T-helper 9 cell (primary cell): ENCODE data around the gene IFITM5.
A peak's percentile ranks its signal among the peaks of the same experiment; 100 is the strongest.
"Not testable (repeated sequence)": the region's sequence is repeated elsewhere in the genome, so short reads cannot be mapped to it uniquely, and the experiment has no call there.

Experiments
- DNase-seq: peaks from one replicate; pipeline ENCODE4 v3.0.0-alpha.2; 2020

The IFITM5 gene

DNA sequence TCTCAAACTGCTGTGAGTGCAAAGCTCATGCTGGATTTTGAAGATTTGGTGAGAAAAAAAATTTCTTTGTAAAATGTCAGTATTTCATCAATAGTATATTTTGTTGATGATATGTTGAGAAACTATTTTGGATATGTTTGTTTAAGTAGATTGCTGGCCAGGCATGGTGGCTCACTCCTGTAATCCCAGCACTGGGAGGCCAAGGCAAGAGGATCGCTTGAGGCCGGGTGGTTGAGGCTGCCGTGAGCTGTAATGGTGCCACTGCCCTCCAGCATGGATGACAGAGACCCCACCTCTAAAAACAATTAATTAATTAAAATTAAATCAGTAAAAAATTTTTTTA lies 28.2 kb upstream of the IFITM5 start:
- DNase-seq: no peak

DNA sequence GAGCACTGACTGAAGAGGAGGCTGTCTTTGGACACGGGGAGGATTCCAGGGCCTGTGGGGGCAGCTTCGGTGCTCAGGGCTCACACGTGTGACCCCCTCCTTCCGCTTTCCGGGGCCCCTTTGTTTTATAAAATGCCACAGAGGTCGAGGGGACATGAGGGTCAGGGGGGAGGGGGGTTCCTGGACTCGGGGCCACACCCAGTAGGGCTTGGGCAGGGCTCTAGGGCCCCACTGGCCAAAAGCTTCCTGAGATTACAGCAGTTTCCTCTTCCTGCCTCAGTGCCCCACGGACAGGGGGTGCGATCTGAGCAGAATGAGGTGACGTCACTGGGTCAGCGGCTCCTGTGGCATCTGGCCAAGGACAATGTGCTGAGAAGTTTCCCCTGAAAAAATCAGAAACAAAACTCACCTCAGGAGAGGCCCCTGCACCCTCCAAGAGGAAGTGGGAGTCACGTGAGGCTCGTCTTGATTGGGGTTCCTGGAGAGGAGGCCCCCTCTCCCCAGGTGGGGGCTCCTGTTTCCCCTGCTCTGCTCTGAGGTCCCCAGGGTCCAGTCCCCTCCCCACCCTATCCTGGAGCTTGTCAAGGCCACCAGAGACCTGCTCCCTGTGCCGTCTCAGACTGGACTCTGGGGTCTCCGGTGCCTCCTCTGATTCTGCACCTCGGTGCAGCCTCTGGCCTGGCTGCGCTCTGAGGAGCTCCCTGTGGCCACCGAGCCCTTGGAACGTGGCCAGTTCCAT lies 27.7 kb upstream of the IFITM5 start:
- DNase-seq: peak; percentile 42

DNA sequence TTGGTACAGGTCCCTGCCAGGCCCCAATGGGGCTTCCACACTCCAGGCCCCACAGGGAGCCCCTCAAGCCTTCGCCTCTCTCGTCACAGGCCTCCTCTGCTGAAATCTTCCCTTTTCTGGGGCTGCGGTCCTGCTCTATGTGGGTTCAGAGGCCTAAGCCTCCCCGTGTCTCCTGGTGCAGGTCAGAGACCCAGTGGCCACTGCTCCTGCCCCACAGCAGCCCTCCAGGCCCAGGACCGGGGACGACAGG lies 27.2 kb upstream of the IFITM5 start:
- DNase-seq: no peak

DNA sequence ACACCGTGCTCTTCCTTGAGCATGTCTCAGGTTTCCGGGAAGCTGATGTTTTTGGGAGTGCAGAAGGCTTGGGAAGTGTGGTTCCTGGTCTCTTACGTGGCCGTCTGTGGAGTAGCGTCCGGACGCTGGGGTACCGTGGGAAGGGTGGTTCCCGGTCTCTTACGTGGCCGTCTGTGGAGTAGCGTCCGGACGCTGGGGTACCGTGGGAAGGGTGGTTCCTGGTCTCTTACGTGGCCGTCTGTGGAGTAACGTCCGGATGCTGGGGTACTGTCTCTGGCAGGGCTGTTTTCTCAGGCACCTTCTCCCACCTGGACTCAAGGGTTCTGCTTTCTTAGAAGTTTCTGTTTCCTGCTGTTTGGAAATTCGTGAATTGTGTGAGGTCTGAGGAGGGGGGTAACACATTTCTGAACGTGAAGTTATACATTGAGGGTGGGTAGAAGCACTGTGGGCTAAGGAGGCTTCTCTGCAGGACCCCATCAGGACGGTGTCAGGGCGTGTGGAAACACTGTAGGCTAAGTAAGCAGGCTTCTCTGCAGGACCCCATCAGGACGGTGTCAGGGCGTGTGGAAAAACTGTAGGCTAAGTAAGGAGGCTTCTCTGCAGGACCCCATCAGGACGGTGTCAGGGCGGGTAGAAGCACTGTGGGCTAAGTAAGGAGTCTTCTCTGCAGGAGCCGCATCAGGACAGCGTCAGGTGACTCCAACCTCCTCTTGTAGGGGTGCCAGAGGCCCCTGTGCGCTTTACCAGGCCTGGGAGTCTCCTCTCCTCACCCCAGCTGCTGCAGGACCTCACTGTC lies 26.7 kb upstream of the IFITM5 start:
- DNase-seq: no peak

DNA sequence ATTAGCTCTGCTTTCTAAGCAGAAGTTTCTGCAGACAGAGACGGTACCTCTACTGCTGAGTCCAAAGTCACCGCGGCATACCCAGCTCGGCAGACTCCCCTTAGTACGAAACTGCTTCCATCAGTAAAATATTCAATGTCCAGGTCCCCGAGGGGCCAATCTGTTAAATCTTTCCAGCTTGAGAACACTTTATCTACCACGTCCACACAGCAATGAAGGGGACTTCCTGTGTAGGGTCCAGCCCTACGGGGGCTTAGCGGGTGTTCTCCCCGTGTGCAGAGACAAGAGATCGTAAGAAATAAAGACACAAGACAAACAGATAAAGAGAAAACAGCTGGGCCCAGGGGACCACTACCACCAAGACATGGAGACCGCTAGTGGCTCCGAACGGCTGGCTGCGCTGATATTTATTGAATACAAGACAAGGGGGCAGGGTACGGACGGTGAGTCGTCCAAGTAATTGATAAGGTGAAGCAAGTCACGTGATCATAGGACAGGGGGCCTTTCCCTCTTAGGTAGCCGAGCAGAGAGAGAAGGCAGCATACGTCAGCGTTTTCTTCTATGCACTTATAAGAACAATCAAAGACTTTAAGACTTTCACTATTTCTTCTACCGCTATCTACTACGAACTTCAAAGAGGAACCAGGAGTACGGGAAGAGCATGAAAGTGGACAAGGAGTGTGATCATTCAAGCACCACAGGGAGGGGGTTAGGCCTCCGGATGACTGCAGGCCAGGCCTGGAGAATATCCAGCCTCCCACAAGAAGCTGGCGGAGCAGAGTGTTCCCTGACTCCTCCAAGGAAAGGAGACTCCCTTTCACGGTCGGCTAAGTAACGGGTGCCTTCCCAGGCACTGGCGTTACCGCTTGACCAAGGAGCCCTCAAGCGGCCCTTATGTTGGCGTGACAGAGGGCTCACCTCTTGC lies 25.5 kb upstream of the IFITM5 start:
- not testable (repeated sequence) for DNase-seq

DNA sequence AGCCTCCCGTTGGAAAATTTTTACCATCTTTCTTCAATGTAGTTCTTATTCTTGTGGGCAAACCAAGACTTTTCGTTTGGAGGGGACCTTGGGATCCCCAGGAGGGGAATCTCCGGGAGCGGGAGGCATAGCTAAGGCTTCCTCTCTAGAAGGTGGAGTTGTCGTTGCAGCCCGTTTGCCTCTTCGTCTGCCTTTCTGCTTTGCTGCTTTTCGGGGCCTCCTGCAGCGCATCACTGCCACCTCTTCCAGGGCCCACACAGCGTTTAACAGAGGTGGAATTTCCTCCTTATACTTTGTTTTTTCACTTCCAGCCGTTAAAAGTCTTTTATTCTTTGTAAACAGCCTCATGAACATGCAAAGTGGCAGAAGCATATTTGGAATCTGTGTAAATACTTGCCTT lies 24.8 kb upstream of the IFITM5 start:
- no peak for DNase-seq

DNA sequence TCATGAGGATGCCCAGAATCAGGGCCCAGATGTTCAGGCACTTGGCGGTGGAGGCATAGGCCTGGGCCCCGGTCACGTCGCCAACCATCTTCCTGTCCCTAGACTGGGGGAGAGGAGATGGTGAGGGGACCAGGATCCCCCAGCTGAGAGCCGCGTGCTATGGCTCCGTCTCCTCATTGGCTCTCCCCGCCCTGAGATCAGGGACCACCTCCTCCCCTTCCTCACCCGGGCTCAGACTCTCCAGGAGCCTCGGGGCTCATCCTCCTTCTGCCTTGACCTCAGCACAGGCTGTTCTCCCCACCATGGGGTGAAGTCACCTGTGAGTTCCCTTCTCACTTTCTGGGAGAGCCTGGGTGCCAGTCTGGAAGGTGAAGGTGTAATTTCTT lies 20.6 kb upstream of the IFITM5 start:
- not testable (repeated sequence) for DNase-seq

DNA sequence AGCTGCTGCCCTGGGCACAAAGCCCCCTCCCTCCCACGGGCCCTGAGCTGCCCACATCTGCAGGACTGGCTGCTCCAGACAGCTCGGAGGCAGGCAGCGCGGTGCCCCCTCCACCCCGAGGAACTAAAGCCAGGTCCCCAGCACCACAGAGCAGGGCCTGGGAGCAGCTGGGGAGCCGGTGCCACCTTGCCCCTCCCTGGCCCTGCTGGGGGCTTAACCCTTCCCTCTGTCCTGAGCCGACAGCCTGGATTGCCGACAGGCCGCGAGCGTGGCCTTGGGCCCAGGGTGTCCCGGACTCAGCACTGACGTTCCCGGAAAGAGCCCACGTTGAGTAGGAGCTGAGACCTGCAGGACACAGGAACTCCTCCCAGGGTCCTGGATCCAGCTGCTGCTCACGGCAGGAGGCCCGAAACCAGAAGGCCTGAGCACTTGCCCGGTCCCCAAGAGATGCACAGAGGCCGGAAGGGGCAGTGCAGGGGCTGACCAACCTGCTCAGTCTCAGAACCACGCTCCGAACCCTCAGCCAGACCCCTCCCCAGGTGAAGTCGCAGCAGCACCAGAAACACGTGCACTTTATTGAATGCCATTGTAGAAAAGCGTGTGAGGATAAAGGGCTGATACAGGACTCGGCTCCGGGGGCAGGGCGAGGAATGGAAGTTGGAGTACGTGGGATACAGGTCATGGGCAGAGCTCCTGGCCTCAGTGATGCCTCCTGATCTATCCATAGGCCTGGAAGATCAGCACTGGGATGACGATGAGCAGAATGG lies 20.0 kb upstream of the IFITM5 start:
- not testable (repeated sequence) for DNase-seq

DNA sequence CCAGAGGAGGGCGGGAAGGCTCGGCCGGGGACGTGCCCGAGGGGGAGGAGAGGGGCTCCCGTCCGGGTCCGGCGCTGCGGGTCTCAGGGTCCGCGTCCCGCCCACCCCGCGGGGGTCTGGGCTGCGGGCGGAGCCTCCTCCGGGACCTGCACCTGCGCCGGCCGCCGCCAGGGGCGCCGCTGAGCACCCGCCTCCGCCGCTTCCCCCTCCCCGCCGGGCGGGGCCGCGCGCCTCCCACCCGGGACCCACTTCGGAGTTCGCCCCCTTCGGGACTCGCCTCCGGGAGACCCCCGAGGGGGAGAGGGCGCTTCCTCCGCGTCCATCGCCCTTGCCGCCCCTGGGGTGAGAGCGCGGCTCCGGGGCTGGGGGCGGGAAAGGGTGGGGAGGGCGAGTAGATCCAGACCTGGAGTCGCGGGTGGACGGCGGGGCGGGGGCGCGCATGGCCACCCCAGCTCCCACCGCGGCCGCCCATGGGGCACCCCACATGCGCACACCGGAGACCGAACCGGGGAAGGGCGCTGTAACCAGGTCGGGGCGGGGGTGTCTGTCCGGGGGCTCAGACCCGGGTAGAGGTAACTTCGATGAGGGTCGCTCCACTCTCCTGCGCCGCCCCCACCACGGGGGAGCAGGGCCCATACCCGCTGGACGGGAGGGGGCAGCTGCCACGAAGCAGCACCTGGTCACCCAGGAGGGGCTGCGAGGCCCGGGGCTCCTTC lies 19.2 kb upstream of the IFITM5 start:
- DNase-seq: not testable (repeated sequence)

DNA sequence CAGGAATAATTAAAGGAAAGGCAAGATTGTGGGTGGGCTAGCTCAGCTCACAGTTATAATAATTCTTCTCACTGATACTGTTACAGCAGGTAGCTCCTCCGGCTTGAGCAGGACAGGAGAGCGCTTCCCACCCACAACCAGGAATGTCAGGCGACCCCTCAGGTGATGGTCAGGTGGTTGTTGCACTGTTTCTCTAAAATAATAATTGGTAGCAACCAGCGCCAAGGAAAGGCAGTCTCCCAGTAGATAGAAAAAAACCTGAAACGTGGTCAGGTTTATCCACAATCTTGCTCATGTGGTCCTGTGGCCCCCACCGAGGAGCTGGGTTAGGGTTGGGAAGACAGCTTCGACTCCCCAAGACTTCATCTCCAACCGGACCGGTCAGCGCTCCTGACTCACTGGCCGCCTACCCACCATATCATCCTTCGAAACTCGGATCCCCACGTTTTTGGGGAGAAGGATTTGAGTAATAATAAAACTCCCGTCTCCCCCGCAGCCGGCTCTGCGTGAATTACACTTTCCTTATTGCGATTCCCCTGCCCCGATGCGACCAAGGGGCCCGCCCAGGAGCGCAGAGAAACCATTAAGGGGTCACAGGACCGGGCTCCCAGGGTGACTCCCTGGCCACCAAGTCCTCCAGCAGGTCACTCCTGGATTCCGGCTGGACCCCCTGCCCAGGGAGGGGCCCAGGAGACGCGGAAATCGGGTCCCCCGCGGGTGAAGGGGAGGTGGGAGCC lies 18.5 kb upstream of the IFITM5 start:
- not testable (repeated sequence) for DNase-seq

DNA sequence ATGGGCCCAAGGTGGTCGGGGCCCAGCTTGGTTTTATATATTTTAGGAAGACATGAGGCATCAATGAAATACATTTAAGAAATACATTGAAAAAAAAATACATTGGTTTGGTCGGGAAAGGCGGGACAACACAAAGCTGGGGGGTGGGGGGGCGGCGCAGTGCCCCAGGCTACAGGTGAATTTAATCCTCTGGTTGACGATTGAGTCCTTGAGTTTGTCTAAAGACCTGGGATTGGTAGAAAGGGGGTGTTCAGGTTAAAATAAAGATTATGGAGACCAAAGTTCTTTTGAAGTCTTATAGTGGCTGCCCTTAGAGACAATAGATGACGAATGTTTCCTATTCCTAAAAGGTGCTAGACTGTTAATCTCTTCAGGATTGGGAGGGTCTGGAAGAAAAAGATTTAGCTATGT lies 17.6 kb upstream of the IFITM5 start:
- no peak for DNase-seq

DNA sequence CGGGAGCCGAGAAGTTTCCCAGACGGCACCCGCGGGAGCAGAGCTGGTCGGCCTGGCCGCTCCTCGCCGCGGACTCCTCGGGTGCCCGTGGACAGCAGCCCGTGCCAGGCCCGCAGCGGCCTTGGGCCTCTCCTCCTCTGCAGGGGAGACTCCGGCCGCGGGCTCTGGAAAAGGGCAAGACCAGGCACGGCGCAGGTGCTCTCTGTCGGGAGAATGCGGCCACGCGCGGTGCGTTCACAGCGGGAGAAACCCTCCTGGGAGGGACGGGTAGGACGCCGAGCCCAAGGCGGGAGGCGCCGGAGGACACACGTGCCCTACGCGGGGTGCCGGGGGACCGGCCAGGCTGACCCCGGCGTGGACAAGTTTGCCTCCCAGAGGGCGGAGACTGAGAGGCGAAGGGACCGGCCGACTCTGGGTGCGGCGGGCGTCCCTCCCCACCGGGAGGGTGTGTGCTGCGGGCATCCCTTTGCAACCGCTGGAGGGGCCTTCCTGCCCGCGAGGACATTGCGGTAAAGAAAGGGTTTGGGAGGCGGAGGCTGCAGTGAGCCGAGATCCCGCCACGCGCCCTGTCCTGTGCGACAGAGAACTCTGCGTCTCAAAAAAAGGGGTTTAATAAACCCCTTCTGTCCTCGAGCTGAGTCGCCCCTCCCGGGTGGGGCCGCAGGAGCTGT lies 16.8 kb upstream of the IFITM5 start:
- no peak for DNase-seq

DNA sequence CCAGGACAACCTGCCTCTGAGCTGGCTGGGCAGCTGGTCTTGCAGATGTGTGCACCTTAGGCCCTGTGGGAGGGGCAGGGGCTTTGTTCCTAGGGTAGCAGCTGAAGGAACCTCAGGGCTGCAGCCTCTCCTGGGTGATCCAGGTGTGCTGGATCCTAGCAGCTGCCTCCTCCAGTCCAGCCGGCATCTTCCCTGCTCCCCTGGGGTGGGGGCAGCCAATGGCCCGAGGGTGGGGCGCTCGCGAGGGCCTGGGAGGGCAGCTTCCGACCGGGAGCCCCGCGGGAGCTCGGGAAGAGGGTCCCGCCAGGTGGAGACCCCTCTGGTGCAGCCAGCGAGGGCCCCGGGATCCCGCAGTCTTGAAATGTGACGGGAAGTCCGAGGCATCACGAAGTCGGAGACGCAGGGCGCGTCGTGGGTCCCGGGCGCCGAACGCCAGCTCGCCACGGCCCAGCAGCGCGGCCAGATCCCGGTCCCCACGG lies 16.2 kb upstream of the IFITM5 start:
- DNase-seq: no peak

DNA sequence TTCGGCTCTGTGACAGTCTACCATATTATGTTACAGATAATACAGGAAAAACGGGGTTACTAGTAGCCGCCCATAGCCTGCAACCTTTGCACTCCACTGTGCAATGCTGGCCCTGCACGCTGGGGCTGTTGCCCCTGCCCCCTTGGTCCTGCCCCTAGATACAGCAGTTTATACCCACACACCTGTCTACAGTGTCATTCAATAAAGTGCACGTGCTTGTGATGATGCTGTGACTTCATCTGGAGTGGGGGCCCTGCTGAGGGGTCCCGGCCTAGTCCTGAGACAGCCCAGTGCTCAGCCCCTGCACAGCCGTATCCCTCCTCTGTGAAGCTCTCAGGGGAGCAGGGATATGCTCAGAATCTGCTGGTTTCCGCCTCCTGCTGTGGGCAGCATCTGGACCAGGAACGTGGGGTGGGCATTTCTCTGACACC lies 15.7 kb upstream of the IFITM5 start:
- DNase-seq: no peak

DNA sequence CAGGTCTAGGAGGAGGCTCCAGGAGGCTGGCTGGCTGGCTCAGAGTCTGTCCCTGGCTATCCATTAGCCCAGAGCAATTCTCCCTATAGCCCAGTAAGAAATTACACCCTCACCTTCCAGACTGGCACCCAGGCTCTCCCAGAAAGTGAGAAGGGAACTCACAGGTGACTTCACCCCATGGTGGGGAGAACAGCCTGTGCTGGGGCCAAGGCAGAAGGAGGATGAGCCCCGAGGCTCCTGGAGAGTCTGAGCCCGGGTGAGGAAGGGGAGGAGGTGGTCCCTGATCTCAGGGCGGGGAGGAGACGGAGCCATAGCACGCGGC lies 15.2 kb upstream of the IFITM5 start:
- not testable (repeated sequence) for DNase-seq

DNA sequence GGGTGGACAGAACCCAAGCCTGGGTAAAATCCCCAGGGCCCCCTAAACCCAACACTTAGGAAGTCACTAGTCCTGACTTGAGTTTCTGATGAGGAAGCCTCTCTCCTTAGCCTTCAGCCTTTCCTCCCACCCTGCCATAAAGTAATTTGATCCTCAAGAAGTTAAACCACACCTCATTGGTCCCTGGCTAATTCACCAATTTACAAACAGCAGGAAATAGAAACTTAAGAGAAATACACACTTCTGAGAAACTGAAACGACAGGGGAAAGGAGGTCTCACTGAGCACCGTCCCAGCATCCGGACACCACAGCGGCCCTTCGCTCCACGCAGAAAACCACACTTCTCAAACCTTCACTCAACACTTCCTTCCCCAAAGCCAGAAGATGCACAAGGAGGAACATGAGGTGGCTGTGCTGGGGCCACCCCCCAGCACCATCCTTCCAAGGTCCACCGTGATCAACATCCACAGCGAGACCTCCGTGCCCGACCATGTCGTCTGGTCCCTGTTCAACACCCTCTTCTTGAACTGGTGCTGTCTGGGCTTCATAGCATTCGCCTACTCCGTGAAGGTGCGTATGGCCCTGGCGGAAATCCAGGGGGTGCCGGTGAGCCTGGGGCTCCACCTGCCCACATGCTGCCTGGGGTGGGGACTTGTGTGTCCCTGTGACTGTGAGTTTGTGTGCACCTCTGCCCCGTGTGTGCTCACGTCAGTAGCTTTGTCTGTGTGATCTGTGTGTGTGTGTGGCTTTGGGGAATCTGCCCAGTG lies 14.6 kb upstream of the IFITM5 start, which contains the start of gene IFITM1:
Gene IFITM1 (plus strand): TSS at position 254 of the 767 bp plus-strand sequence. CDS start 131 bp downstream, at position 385.
- DNase-seq: peak; percentile 51

DNA sequence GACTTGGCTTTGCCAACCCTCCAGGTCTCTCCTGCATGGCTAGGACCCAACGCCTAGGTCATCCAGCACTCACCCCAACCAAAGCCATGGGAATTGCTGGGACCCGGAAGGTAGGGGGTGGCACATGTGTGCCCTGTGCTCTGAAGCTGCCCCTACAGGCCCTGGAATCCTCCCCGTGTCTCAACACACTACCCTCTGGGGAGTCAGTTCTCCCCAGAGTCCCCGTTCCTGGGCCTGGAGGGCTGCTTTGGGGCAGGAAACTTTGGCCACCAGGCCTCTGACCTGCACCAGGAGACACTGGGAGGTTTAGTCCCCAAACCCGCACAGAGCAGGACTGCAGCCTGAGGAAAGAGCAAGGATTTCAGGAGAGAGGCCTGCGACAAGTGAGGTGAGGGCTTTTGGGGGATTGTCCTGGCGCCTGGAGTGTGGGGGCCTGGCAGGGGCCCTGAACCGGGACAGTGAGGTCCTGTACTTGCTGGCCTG lies 14.0 kb upstream of the IFITM5 start:
- DNase-seq: no peak

DNA sequence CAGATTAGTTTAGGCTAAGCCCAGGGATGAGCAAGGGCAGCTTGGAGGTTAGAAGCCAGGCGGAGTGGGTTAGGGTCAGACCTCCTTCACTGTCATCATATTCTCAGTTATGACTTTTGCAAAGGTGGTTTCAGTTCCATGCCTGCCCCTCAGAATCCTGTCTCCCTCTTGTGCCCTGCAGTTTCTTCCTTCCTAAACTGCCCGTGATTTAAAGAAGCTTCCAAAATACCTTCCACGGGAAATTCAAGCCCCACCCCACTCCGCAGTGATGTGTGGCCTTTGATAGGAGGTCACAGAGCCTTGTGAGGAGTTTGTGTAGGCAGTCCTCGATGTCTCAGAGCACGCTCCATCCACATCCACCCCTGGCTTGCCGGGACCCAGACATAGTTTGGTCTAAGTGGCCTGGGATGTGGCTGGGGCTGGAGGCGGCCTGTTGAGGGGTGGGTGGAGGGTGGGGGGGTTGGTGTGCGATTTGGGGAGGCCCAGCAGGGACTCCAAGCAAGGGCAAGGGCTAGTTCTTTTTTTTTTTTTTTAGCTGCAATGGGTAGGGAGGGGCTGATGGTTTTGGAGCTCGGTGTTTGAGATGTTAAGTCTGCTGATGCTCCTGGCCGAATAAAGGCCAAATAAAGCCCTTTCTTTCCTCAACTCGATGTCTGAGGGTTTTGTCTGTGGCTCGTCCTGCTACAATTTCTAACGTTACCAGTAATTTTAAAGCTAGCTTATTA lies 12.9 kb upstream of the IFITM5 start:
- DNase-seq: no peak
